K562 (cell line): ENCODE measurements around the gene ATF7IP. TPM values are rescaled to one million over a fixed set of nuclear protein-coding genes. Genes with fewer than 3 reads are reported as not detected.

Experiments used
- CCAR2 ChIP-seq: fragments of 200-400 bp; formaldehyde crosslinking; IDR thresholded peaks from 2 replicates; pipeline ENCODE4 v1.6.1; 2017; ENCODE audit warnings: mild to moderate bottlenecking, low read depth, low read length
- CEBPG ChIP-seq, 3 experiments: fragments of 200-800 bp in 1 of 3; sonication (Bioruptor generic) in 1 of 3; sonication (generic) in 1 of 3; formaldehyde crosslinking in 1 of 3; IDR thresholded peaks in 2 of 3; conservative IDR thresholded peaks in 1 of 3; 2 replicates each; pipeline versions ENCODE4 v1.6.1 to v1.8.0; 2016 to 2022; ENCODE audit warnings: missing compliant biosample characterization in 2 of 3, missing genetic modification characterization in 2 of 3, mild to moderate bottlenecking in 1 of 3, missing genetic modification reagents in 1 of 3
- EP300 ChIP-seq: IDR thresholded peaks from 2 replicates; pipeline ENCODE4 v1.6.1; 2012; ENCODE audit warnings: low read length, improper control_type of control experiment
- FOXK1 ChIP-seq: sonication (generic); formaldehyde crosslinking; IDR thresholded peaks from 2 replicates; pipeline ENCODE4 v1.8.0; 2022; ENCODE audit warnings: missing genetic modification reagents, mild to moderate bottlenecking, borderline replicate concordance
- ID3 ChIP-seq, 2 experiments: fragments of 250-450 bp in 1 of 2; fragments of 450-650 bp in 1 of 2; sonication (Bioruptor Pico) in 1 of 2; IDR thresholded peaks; 2 replicates each; pipeline versions ENCODE4 v1.6.1 to v1.8.0; 2016 to 2021; ENCODE audit warnings: mild to moderate bottlenecking in 2 of 2, moderate library complexity in 2 of 2, missing compliant biosample characterization in 1 of 2, missing genetic modification characterization in 1 of 2
- L3MBTL2 ChIP-seq: fragments of 450-650 bp; IDR thresholded peaks from 2 replicates; pipeline ENCODE4 v1.6.1; 2016; ENCODE audit warnings: mild to moderate bottlenecking, moderate library complexity
- MBD1 ChIP-seq: fragments of 250-450 bp; sonication (Bioruptor Pico); IDR thresholded peaks from 2 replicates; pipeline ENCODE4 v1.8.0; 2022; ENCODE audit warnings: inconsistent platforms
- POU5F1 ChIP-seq: fragments of 150-350 bp; IDR thresholded peaks from 2 replicates; pipeline ENCODE4 v1.6.1; 2014; ENCODE audit warnings: borderline replicate concordance, low read length, low read depth, mild to moderate bottlenecking; ENCODE audit not compliant: partially characterized antibody
- RBM14 ChIP-seq: fragments of 200-400 bp; formaldehyde crosslinking; IDR thresholded peaks from 2 replicates; pipeline ENCODE4 v1.6.1; 2018; ENCODE audit warnings: low read depth, mild to moderate bottlenecking, low read length, moderate library complexity, borderline replicate concordance; ENCODE audit not compliant: insufficient read depth
- RBM25 ChIP-seq: fragments of 200-400 bp; formaldehyde crosslinking; IDR thresholded peaks from 2 replicates; pipeline ENCODE4 v1.6.1; 2018; ENCODE audit warnings: low read length, low read depth, moderate library complexity; ENCODE audit not compliant: severe bottlenecking
- SIN3B ChIP-seq: fragments of 450-650 bp; IDR thresholded peaks from 2 replicates; pipeline ENCODE4 v1.6.1; 2017; ENCODE audit warnings: low read depth, mild to moderate bottlenecking, moderate library complexity
- TOE1 ChIP-seq, 2 experiments: fragments of 450-650 bp in 1 of 2; sonication (generic) in 1 of 2; formaldehyde crosslinking in 1 of 2; IDR thresholded peaks; 2 replicates each; pipeline versions ENCODE4 v1.7.1 to v1.8.0; 2016 to 2022; ENCODE audit warnings: borderline replicate concordance in 2 of 2, mild to moderate bottlenecking in 2 of 2, antibody characterized with exemption in 1 of 2, inconsistent platforms in 1 of 2, low read depth in 1 of 2, missing genetic modification reagents in 1 of 2, moderate library complexity in 1 of 2
- TRIM28 ChIP-seq: fragments of 450-650 bp; IDR thresholded peaks from 2 replicates; pipeline ENCODE4 v1.6.1; 2017
- UBTF ChIP-seq, 2 experiments: IDR thresholded peaks; 2 replicates each; pipeline ENCODE4 v1.6.1; 2012; ENCODE audit warnings: improper control_type of control experiment in 2 of 2, low read depth in 2 of 2, low read length in 2 of 2, borderline replicate concordance in 1 of 2
- ZNF184 ChIP-seq: sonication (generic); formaldehyde crosslinking; IDR thresholded peaks from 2 replicates; pipeline ENCODE4 v1.5.0; 2020; ENCODE audit warnings: missing genetic modification reagents
- ZNF24 ChIP-seq: fragments of 450-650 bp; IDR thresholded peaks from 2 replicates; pipeline ENCODE4 v1.6.1; 2016
- ZNF282 ChIP-seq: sonication (generic); formaldehyde crosslinking; IDR thresholded peaks from 2 replicates; pipeline ENCODE4 v1.8.1; 2023; ENCODE audit warnings: missing genetic modification reagents
- ZNF740 ChIP-seq, 3 experiments: fragments of 200-800 bp in 1 of 3; sonication (Bioruptor generic) in 1 of 3; sonication (generic) in 1 of 3; formaldehyde crosslinking in 1 of 3; IDR thresholded peaks; 2 replicates each; pipeline versions ENCODE4 v1.6.1 to v1.8.0; 2016 to 2022; ENCODE audit warnings: mild to moderate bottlenecking in 2 of 3, missing compliant biosample characterization in 2 of 3, missing genetic modification characterization in 2 of 3, missing genetic modification reagents in 1 of 3
- ZSCAN29 ChIP-seq: fragments of 450-650 bp; IDR thresholded peaks from 2 replicates; pipeline ENCODE4 v1.6.1; 2017
- polyA plus RNA-seq, 8 experiments: library from polyadenylated mRNA; depleted of rRNA in 4 of 8; stranded (reverse) in 5 of 8; unstranded in 3 of 8; fragments of >200 nt; fragmentation: Nextera tagmentation in 2 of 8; fragmentation: Illumina TruSeq in 1 of 8; extraction: Ambion mirVana in 2 of 8; extraction: Trizol in 1 of 8; gene quantifications; 2 replicates each; pipeline versions ENCODE4 v1.2.1 to v1.2.3, GENCODE V29; 2011 to 2014; ENCODE audit warnings: inconsistent platforms in 1 of 8, missing spikeins in 1 of 8
- total RNA-seq, 7 experiments: library from RNA; depleted of rRNA in 6 of 7; stranded (reverse); fragments of >200 nt in 6 of 7; fragmentation: Illumina TruSeq in 2 of 7; extraction: Trizol in 2 of 7; gene quantifications; 2 replicates each; pipeline versions ENCODE4 v1.2.1 to v1.2.3, GENCODE V29; 2011 to 2021; ENCODE audit warnings: low replicate concordance in 1 of 7

The ATF7IP gene
- total and polyA plus RNA-seq, 9 of the 15 experiments (the other 6 are each of a cell fraction or from before 2014, with no cell fraction given), result 2.8 to 27.1 (median 11.0) TPM

- no peak for TF ChIP-seq MBD1 (CRISPR knock-in tag)
- TF ChIP-seq ZNF184 (CRISPR knock-in tag), result no peak
- no peak for TF ChIP-seq SIN3B
- TF ChIP-seq CEBPG (CRISPR knock-in tag; IDR thresholded peaks at IDR 0.05), result no peak
- peak in 1 of 2 experiments; percentile 42; a peak in 1 of 4 replicates for TF ChIP-seq CEBPG (tag; conservative IDR thresholded peaks at IDR 0.05 in 1 of 2, IDR thresholded peaks at IDR 0.05 in 1 of 2)
- no peak for TF ChIP-seq RBM25
- peak; percentile 31; the same call in 1 of the 2 replicates for TF ChIP-seq L3MBTL2
- no peak for TF ChIP-seq ZNF24
- TF ChIP-seq TRIM28, result no peak; the same call in 1 of the 2 replicates
- TF ChIP-seq ZSCAN29, result no peak
- TF ChIP-seq CCAR2, result no peak
- no peak for TF ChIP-seq ZNF740 (CRISPR knock-in tag; IDR thresholded peaks at IDR 0.05)
- no peak for TF ChIP-seq ZNF740 (tag; IDR thresholded peaks at IDR 0.05)
- no peak for TF ChIP-seq FOXK1
- TF ChIP-seq UBTF (IDR thresholded peaks at IDR 0.05; ENCODE audit: borderline replicate concordance in 1 of 2, low read depth in 2 of 2, low read length in 2 of 2), result no peak
- TF ChIP-seq ID3 (CRISPR knock-in tag; IDR thresholded peaks at IDR 0.05), result no peak
- 0 out of 2 replicates have a peak, but pooled peaks have one; percentile 22 for TF ChIP-seq ID3 (tag; IDR thresholded peaks at IDR 0.05)
- no peak for TF ChIP-seq ZNF282 (CRISPR knock-in tag)
- no peak for TF ChIP-seq RBM14
- TF ChIP-seq TOE1 (IDR thresholded peaks at IDR 0.05; ENCODE audit: borderline replicate concordance), result peak; percentile 83
- TF ChIP-seq TOE1 (CRISPR knock-in tag; IDR thresholded peaks at IDR 0.05; ENCODE audit: borderline replicate concordance, low read depth), result no peak
- no peak for TF ChIP-seq POU5F1
- 0 out of 2 replicates have a peak, but pooled peaks have one; percentile 27 for TF ChIP-seq EP300
These were observed 19.5 kb downstream of the ATF7IP start (continued) for GRCh38 chr12:14384783-14385638.
